H1 (cell line): ENCODE results near the gene DDT. TPM values are rescaled to one million over a fixed set of nuclear protein-coding genes. Genes with fewer than 3 reads are reported as not detected.

Experiments used
- EP300 ChIP-seq, 2 experiments: IDR thresholded peaks; 1 replicate in 1 of 2; 2 replicates in 1 of 2; pipeline ENCODE4 v1.6.1; 2011 to 2012; ENCODE audit warnings: low read depth in 2 of 2, low read length in 2 of 2, mild to moderate bottlenecking in 2 of 2, borderline replicate concordance in 1 of 2, inconsistent platforms in 1 of 2, moderate library complexity in 1 of 2
- HDAC2 ChIP-seq, 2 experiments: fragments of 300-600 bp in 1 of 2; sonication (generic) in 1 of 2; IDR thresholded peaks; 2 replicates each; pipeline ENCODE4 v1.6.1; 2011 to 2012; ENCODE audit warnings: low read depth in 2 of 2, low read length in 2 of 2, mild to moderate bottlenecking in 2 of 2, moderate library complexity in 2 of 2, borderline replicate concordance in 1 of 2, inconsistent platforms in 1 of 2
- MAFK ChIP-seq: IDR thresholded peaks from 2 replicates; pipeline ENCODE4 v1.6.1; 2012; ENCODE audit warnings: low read depth, mild to moderate bottlenecking, improper control_type of control experiment, low read length
- SIRT6 ChIP-seq: IDR thresholded peaks from one replicate; pipeline ENCODE4 v1.7.1; 2012; ENCODE audit warnings: low read length, inconsistent platforms
- polyA plus RNA-seq, 7 experiments: library from polyadenylated mRNA; depleted of rRNA in 3 of 7; stranded (reverse) in 5 of 7; unstranded in 2 of 7; fragments of >200 nt in 5 of 7; fragments of 200-250 nt in 2 of 7; gene quantifications; 1 replicate in 5 of 7; 2 replicates in 1 of 7; 4 replicates in 1 of 7; pipeline versions ENCODE4 v1.2.1 to v1.2.3, GENCODE V29; 2011 to 2013; ENCODE audit warnings: missing spikeins in 2 of 7, mixed read lengths in 2 of 7
- total RNA-seq: library from RNA; stranded (reverse); fragmentation: NEBNext Ultra II Directional; extraction: Animal tissue kit (Norgen Biotek cat#: 25700); gene quantifications from 2 replicates; pipeline ENCODE4 v1.2.1, GENCODE V29; 2021

Gene DDT
- total and polyA plus RNA-seq, 2 of the 8 experiments (the other 6 are each of a cell fraction or from before 2014, with no cell fraction given): 106 to 341 TPM

DNA sequence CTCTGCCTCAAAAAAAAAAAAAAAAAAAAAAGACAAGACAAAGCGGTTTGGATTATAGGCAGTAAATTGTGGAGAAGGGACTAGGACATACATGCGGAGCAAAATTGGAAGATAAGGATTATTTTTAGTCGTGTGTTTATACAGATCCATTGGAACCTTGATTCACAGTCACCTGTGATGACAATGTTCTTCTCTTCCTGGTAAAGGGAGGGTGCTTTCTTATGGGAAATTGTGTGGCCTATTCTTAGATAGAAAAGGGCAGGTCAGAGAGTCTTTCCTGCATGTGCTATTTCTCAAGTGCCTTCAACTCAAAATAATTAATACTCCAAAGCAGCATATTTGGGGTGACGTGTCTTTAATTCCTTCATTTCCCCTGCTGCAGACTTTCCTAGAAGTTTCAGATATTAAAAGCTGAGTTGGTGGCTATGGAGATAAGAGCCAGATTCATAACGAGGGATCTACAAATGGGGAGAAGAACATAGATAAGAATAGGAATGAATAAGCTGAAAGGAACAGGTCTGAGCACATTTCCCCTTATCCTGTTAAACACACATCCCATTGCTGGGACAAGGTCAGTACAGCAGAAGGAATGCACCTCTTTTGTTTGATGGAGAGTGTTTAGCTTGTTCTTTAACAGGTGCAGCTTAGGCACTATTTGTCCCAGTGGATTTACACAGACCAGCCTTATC is 35.8 kb downstream of the DDT start (continued):
- TF ChIP-seq HDAC2 (IDR thresholded peaks at IDR 0.05; ENCODE audit: borderline replicate concordance in 1 of 2, low read depth in 2 of 2, low read length in 2 of 2) (no peak), EP300 (IDR thresholded peaks at IDR 0.05; ENCODE audit: borderline replicate concordance in 1 of 2, low read depth in 2 of 2, low read length in 2 of 2) (no peak), MAFK (no peak), SIRT6 (no peak)
